Measurements from ENCODE around the gene MYEF2. TPM values are rescaled to one million over a fixed set of nuclear protein-coding genes. Genes with fewer than 3 reads are reported as not detected.

Gene MYEF2
- total and polyA plus RNA-seq, 7 donors: 0.23 to 1.3 (median 0.62) TPM

DNA sequence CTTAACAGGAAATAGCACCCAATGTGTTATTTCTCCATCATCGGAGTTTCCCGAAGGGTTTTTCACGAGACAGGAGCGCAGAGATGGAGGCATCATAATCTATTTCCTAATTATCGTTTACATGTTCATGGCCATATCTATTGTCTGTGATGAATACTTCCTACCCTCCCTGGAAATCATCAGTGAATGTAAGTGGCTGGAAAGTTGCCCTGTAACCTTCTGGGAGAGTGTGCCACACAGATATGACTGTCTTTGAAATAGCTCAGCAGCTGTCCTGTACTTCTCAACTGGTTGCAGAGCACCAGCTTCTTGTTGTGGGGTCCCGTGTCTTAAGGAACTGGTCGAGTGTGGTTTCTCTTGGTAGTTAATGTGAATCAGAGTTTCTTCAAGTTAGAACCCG is 56.2 kb downstream of the MYEF2 start:
- no peak overlapping the region for H3K4me3 ChIP-seq
- TF ChIP-seq, protein P1, sequence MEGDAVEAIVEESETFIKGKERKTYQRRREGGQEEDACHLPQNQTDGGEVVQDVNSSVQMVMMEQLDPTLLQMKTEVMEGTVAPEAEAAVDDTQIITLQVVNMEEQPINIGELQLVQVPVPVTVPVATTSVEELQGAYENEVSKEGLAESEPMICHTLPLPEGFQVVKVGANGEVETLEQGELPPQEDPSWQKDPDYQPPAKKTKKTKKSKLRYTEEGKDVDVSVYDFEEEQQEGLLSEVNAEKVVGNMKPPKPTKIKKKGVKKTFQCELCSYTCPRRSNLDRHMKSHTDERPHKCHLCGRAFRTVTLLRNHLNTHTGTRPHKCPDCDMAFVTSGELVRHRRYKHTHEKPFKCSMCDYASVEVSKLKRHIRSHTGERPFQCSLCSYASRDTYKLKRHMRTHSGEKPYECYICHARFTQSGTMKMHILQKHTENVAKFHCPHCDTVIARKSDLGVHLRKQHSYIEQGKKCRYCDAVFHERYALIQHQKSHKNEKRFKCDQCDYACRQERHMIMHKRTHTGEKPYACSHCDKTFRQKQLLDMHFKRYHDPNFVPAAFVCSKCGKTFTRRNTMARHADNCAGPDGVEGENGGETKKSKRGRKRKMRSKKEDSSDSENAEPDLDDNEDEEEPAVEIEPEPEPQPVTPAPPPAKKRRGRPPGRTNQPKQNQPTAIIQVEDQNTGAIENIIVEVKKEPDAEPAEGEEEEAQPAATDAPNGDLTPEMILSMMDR (IDR thresholded peaks at IDR 0.05): no peak
- no peaks in the 10 kb centered on the region for H3K36me3 ChIP-seq (ENCODE audit: insufficient read depth in 1 of 2, low read depth in 1 of 2)
- H3K27me3 ChIP-seq (ENCODE audit: insufficient read depth in 3 of 3, low read length in 2 of 3): no peaks in the 10 kb centered on the region
- intact Hi-C loops (cut with DNase I): no loop called here
- DNase-seq (no peak), ATAC-seq (no peak)
- no peaks in the 10 kb centered on the region for H3K4me1 ChIP-seq
- no peak overlapping the region for H3K27ac ChIP-seq
- H3K9me3 ChIP-seq: no peaks in the 10 kb centered on the region
- WGBS, 3 donors: 76 to 80% (median 79%) methylated on average over 8 of the region's 8 CpGs

DNA sequence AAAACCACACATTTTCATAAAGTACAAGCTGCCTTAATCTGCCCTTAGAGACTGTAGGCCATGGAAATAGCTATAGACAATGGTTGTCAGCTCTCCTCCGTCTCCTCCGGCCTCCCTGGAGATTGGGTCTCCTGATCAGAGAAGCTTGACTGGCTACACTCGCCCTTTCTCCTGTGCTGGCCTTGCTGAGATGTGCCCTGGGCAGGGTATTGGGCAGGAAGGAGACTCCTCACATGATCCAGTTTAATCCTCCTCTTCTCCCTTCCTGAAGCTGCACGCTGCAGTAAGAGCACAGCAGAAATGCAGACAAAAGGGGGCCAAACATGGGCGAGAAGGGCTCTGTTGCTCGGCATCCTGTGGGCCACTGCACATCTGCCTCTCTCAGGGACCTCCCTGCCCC is 57.4 kb downstream of the MYEF2 start, which contains the start of gene SLC24A5:
SLC24A5 (plus strand) TSS at position 246 of the 400 bp plus-strand sequence; CDS start at position 301, 55 bp downstream.
- intact Hi-C loops (cut with DNase I): no loop called here
- TF ChIP-seq, protein P1 (IDR thresholded peaks at IDR 0.05): no peak
- H3K27me3 ChIP-seq (ENCODE audit: insufficient read depth in 3 of 3, low read length in 2 of 3): no peaks in the 10 kb centered on the region
- H3K4me3 ChIP-seq: no peak within 1 kb of the TSS
- no peaks in the 10 kb centered on the region for H3K36me3 ChIP-seq (ENCODE audit: insufficient read depth in 1 of 2, low read depth in 1 of 2)
- WGBS, 3 donors: 63 to 66% (median 63%) methylated on average over 6 of the region's 6 CpGs
- ATAC-seq: no peak
- H3K9me3 ChIP-seq: no peaks in the 10 kb centered on the region
- H3K4me1 ChIP-seq: no peaks in the 10 kb centered on the region
- no peak for DNase-seq
- no peak within 1 kb of the TSS for H3K27ac ChIP-seq

DNA sequence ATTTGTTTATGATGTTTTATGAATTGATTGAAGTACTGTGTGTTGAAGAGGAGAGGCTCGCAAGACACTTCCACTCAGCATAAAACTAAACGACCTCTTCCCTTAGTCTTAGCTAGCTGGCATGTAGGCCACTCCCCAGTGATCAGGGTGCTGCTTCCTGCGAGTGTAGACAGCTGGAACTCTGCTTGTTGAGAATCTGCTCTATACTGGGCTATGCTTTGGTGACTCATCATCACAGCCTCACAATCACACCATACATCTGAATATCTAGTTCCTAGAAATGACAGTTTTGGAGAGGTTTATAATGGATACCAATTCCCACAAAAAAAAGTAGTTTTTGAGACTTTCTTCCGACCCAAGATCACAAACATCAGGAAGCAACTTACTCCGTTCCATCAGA is 58.8 kb downstream of the MYEF2 start:
- Histone ChIP-seq H3K27ac (no peak overlapping the region), H3K4me3 (no peak overlapping the region), H3K4me1 (no peaks in the 10 kb centered on the region), H3K9me3 (no peaks in the 10 kb centered on the region), H3K36me3 (ENCODE audit: insufficient read depth in 1 of 2, low read depth in 1 of 2) (no peaks in the 10 kb centered on the region), H3K27me3 (ENCODE audit: insufficient read depth in 3 of 3, low read length in 2 of 3) (no peaks in the 10 kb centered on the region)
- DNase-seq (no peak), ATAC-seq (no peak)
- intact Hi-C loops (cut with DNase I): no loop called here
- 66 to 71% (median 70%) methylated on average over 5 of the region's 5 CpGs for WGBS, 3 donors
- TF ChIP-seq, protein P1 (IDR thresholded peaks at IDR 0.05): no peak

DNA sequence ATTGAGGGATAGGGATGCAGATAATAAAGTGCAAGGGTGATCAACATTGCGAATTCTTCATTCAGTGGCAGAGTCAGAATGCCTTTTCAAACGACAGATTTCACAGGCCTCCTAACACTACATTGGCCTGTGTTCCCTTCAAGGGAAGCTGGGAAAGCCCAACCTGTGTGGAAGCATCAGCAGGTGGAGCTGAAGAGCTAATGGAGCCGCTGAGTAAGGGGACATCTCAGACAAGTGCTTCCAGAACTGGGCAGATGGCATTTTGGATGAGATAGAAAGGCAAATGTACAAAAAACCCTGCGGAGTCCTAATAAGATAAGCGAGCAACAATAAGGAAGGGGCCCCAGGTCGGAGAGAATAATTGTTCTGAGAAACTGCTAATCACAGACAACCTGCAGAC is 65.9 kb downstream of the MYEF2 start:
- H3K27me3 ChIP-seq (ENCODE audit: insufficient read depth in 3 of 3, low read length in 2 of 3): peaks cover 0 to 9% (median 0%) of the 10 kb centered on the region in 3 donors
- no peaks in the 10 kb centered on the region for H3K36me3 ChIP-seq (ENCODE audit: insufficient read depth in 1 of 2, low read depth in 1 of 2)
- 30 to 35% (median 33%) methylated on average over 6 of the region's 6 CpGs for WGBS, 3 donors
- TF ChIP-seq, protein P1 (IDR thresholded peaks at IDR 0.05): peak; percentile 19
- H3K9me3 ChIP-seq: no peaks in the 10 kb centered on the region
- no peak overlapping the region for H3K4me3 ChIP-seq
- H3K27ac ChIP-seq: no peak overlapping the region
- ATAC-seq (no peak), DNase-seq (no peak)
- H3K4me1 ChIP-seq: no peaks in the 10 kb centered on the region
- intact Hi-C loops (cut with DNase I): no loop called here

DNA sequence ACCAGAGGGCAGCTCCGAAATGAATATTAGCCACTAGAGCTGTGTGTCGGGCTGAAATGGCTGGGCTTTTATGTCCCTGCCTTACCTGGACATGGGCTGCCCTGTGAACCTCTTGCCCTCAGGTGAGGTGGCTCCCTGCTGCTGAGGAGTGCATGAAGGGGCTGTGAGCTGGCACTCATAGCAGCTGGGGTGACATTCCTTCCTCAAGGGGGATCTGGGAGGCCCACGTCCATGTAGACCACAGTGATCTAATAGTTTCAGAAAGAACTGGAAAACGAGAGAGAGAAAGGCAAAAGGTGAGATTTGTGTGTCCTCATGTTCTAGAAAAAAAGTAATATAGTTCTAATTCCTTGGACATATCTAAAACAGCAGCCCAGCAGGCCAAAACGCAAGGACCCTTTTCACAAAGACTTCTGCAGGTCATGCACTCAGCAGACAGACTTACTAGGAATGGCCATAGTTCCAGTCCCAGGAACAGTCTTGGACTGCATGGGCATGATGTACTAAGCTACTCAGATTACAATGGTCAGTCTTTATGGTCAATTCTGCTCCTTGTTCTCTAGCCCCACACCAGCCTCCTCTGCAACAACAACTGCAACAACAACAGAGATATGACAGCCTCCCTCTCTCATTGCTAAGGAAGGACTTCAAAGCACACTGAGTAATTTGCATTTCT is 68.1 kb downstream of the MYEF2 start:
- 60 to 68% (median 62%) methylated on average over 5 of the region's 5 CpGs for WGBS, 3 donors

More for the DNA sequence above, 68.1 kb downstream of the MYEF2 start:
- TF ChIP-seq, protein P1 (IDR thresholded peaks at IDR 0.05): no peak
- intact Hi-C loops (cut with DNase I): no loop called here
- ATAC-seq (no peak), DNase-seq (no peak)
- H3K27me3 ChIP-seq (ENCODE audit: insufficient read depth in 3 of 3, low read length in 2 of 3): peaks cover 0 to 17% (median 0%) of the 10 kb centered on the region in 3 donors
- H3K36me3 ChIP-seq (ENCODE audit: insufficient read depth in 1 of 2, low read depth in 1 of 2): no peaks in the 10 kb centered on the region
- H3K4me1 ChIP-seq: no peaks in the 10 kb centered on the region
- H3K9me3 ChIP-seq: no peaks in the 10 kb centered on the region
- no peak overlapping the region for H3K4me3 ChIP-seq
- H3K27ac ChIP-seq: no peak overlapping the region

Data from psoas muscle (tissue), 8 donors.